H1 (cell line): ENCODE data around the gene VPS13D. TPM values are rescaled to one million over a fixed set of nuclear protein-coding genes. Genes with fewer than 3 reads are reported as not detected.

Experiments used
- CHD7 ChIP-seq: fragments of 300-600 bp; sonication (generic); IDR thresholded peaks from 2 replicates; pipeline ENCODE4 v1.7.1; 2012; ENCODE audit warnings: low read length, moderate library complexity, mild to moderate bottlenecking, inconsistent platforms; ENCODE audit not compliant: insufficient replicate concordance
- E2F6 ChIP-seq: IDR thresholded peaks from 2 replicates; pipeline ENCODE4 v1.6.1; 2012; ENCODE audit warnings: inconsistent platforms
- EP300 ChIP-seq, 2 experiments: IDR thresholded peaks; 1 replicate in 1 of 2; 2 replicates in 1 of 2; pipeline ENCODE4 v1.6.1; 2011 to 2012; ENCODE audit warnings: low read depth in 2 of 2, low read length in 2 of 2, mild to moderate bottlenecking in 2 of 2, borderline replicate concordance in 1 of 2, inconsistent platforms in 1 of 2, moderate library complexity in 1 of 2
- EZH2 ChIP-seq: fragments of 200-600 bp; sonication (generic); IDR thresholded peaks from 2 replicates; pipeline ENCODE4 v1.7.1; 2012; ENCODE audit warnings: low read depth, mild to moderate bottlenecking, moderate library complexity, low read length, inconsistent platforms; ENCODE audit not compliant: severe bottlenecking
- USF2 ChIP-seq: IDR thresholded peaks from 2 replicates; pipeline ENCODE4 v1.6.1; 2011; ENCODE audit warnings: low read length, improper control_type of control experiment
- polyA plus RNA-seq, 7 experiments: library from polyadenylated mRNA; depleted of rRNA in 3 of 7; stranded (reverse) in 5 of 7; unstranded in 2 of 7; fragments of >200 nt in 5 of 7; fragments of 200-250 nt in 2 of 7; gene quantifications; 1 replicate in 5 of 7; 2 replicates in 1 of 7; 4 replicates in 1 of 7; pipeline versions ENCODE4 v1.2.1 to v1.2.3, GENCODE V29; 2011 to 2013; ENCODE audit warnings: missing spikeins in 2 of 7, mixed read lengths in 2 of 7
- total RNA-seq: library from RNA; stranded (reverse); fragmentation: NEBNext Ultra II Directional; extraction: Animal tissue kit (Norgen Biotek cat#: 25700); gene quantifications from 2 replicates; pipeline ENCODE4 v1.2.1, GENCODE V29; 2021

VPS13D gene
- total and polyA plus RNA-seq, 2 of the 8 experiments (the other 6 are each of a cell fraction or from before 2014, with no cell fraction given): 10.9 to 31.2 TPM

GRCh38 chr1:12511516-12512468 is 282.0 kb downstream of the VPS13D start (continued):
- no peak for TF ChIP-seq E2F6
- TF ChIP-seq CHD7: no peak
- TF ChIP-seq EP300 (IDR thresholded peaks at IDR 0.05; ENCODE audit: borderline replicate concordance in 1 of 2, low read depth in 2 of 2, low read length in 2 of 2): no peak
- TF ChIP-seq USF2: no peak
- TF ChIP-seq EZH2: no peak
